ENCODE data around the gene HSF4.

- TF ChIP-seq, protein P1, sequence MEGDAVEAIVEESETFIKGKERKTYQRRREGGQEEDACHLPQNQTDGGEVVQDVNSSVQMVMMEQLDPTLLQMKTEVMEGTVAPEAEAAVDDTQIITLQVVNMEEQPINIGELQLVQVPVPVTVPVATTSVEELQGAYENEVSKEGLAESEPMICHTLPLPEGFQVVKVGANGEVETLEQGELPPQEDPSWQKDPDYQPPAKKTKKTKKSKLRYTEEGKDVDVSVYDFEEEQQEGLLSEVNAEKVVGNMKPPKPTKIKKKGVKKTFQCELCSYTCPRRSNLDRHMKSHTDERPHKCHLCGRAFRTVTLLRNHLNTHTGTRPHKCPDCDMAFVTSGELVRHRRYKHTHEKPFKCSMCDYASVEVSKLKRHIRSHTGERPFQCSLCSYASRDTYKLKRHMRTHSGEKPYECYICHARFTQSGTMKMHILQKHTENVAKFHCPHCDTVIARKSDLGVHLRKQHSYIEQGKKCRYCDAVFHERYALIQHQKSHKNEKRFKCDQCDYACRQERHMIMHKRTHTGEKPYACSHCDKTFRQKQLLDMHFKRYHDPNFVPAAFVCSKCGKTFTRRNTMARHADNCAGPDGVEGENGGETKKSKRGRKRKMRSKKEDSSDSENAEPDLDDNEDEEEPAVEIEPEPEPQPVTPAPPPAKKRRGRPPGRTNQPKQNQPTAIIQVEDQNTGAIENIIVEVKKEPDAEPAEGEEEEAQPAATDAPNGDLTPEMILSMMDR (IDR thresholded peaks at IDR 0.05; ENCODE audit: insufficient read depth, low read length, poor library complexity, severe bottlenecking), result no peak
- TF ChIP-seq EZH2phosphoT487 (conservative IDR thresholded peaks at IDR 0.05; ENCODE audit: low read length), result no peak
Observed at GRCh38 chr16:67176662-67177061, 12.1 kb downstream of the HSF4 start.

Data from SU-DHL-6 (cell line).